ENCODE results near the gene VPS45. TPM values are rescaled to one million over a fixed set of nuclear protein-coding genes. Genes with fewer than 3 reads are reported as not detected.

Gene VPS45
- total and polyA plus RNA-seq, 2 of the 8 experiments (the other 6 are each of a cell fraction or from before 2014, with no cell fraction given), result 19.1 to 27.6 TPM

- H3K4me3 ChIP-seq (ENCODE audit: extremely low read depth in 1 of 4, insufficient read depth in 2 of 4, low read depth in 3 of 4, low read length in 4 of 4), result no peak overlapping the region
- H4K91ac ChIP-seq (replicated peaks; ENCODE audit: insufficient read length, low read length), result no peak overlapping the region
- H2AK5ac ChIP-seq (ENCODE audit: low read depth, low read length), result no peak overlapping the region
- CTCF ChIA-PET (ENCODE audit: partially characterized antibody), result interaction anchor here (0.7 to 1.2 kb wide), 3 partner anchors 123 to 234 kb away, joined by 3 read pairs; no protein-coding TSS in a partner anchor
- H3K23ac ChIP-seq (ENCODE audit: insufficient read length), result no peak overlapping the region
- H3K4ac ChIP-seq (replicated peaks; ENCODE audit: insufficient read length, low read depth, low read length), result no peak overlapping the region
- H3K9me3 ChIP-seq (ENCODE audit: insufficient read depth in 2 of 2, low read depth in 1 of 2, low read length in 1 of 2), result 0 out of 4 replicates have a peak, but pooled peaks cover 0 to 5% of the 10 kb centered on the region in 2 experiments
- POLR2A ChIA-PET (ENCODE audit: partially characterized antibody), result interaction anchor here (1.3 kb wide), 1 partner anchor 8 kb away, joined by 4 read pairs; no protein-coding TSS in a partner anchor
- no peak overlapping the region for H3K14ac ChIP-seq (ENCODE audit: insufficient read length)
- H3K79me2 ChIP-seq (ENCODE audit: control insufficient read depth in 1 of 2, insufficient read depth in 2 of 2, low read length in 2 of 2), result no peaks in the 10 kb centered on the region
- no peaks in the 10 kb centered on the region for H3K23me2 ChIP-seq (ENCODE audit: low read depth, low read length)
- no peak overlapping the region for H2BK5ac ChIP-seq (ENCODE audit: low read depth, low read length)
- no peak overlapping the region for H2BK120ac ChIP-seq (replicated peaks; ENCODE audit: low read depth, low read length)
- no peaks in the 10 kb centered on the region for H4K20me1 ChIP-seq (replicated peaks in 1 of 2; ENCODE audit: control insufficient read depth in 1 of 2, insufficient read depth in 2 of 2, low read length in 2 of 2)
- H4K5ac ChIP-seq (ENCODE audit: insufficient read length, low read depth, low read length), result no peak overlapping the region
- H3K27ac ChIP-seq (ENCODE audit: low read depth, low read length), result no peak overlapping the region
- H3K9ac ChIP-seq (replicated peaks in 1 of 4; ENCODE audit: extremely low read depth in 1 of 4, low read depth in 3 of 4, low read length in 3 of 4), result no peak overlapping the region
- no peak overlapping the region for H2BK12ac ChIP-seq (ENCODE audit: low read depth, low read length)
- H4K8ac ChIP-seq (ENCODE audit: extremely low read depth, insufficient read depth, low read length), result no peak overlapping the region
- no peak overlapping the region for H3K18ac ChIP-seq (ENCODE audit: extremely low read depth, low read length)
- H3K4me1 ChIP-seq (replicated peaks in 1 of 4; ENCODE audit: control insufficient read depth in 3 of 4, insufficient read depth in 4 of 4, low read length in 3 of 4), result peaks cover 0 to 2% (median 0%) of the 10 kb centered on the region in 4 experiments; a peak in 2 of 7 replicates
- H3K27me3 ChIP-seq (replicated peaks in 1 of 4; ENCODE audit: control insufficient read depth in 3 of 4, extremely low read depth in 1 of 4, insufficient read depth in 3 of 4, low read length in 3 of 4), result no peaks in the 10 kb centered on the region
- H2AFZ ChIP-seq (ENCODE audit: low read length), result peak overlapping the region; percentile 25; the same call in 1 of the 2 replicates
- H3K4me2 ChIP-seq (ENCODE audit: insufficient read depth in 1 of 2, low read depth in 2 of 2, low read length in 2 of 2), result no peak overlapping the region
- no peak overlapping the region for H3K56ac ChIP-seq (replicated peaks; ENCODE audit: insufficient read length, low read depth, low read length)
- no peak overlapping the region for H2BK20ac ChIP-seq (ENCODE audit: low read length)
- DNase-seq (ENCODE audit: low read depth in 1 of 2, low spot score in 2 of 2) (no peak), FAIRE-seq (no peak)
- no peaks in the 10 kb centered on the region for H3K79me1 ChIP-seq (ENCODE audit: low read depth, low read length)
- 90% methylated on average over 3 of the region's 4 CpGs; no CpG with 5 or more reads in 1 of the 2 experiments for WGBS, 2 experiments (ENCODE audit: extremely low coverage in 1 of 2, insufficient coverage in 1 of 2, insufficient read length in 1 of 2, insufficient replicate concordance in 2 of 2, low coverage in 1 of 2, low lambda C conversion rate in 2 of 2, missing lambda C conversion rate in 1 of 2)
- H3K36me3 ChIP-seq (ENCODE audit: control insufficient read depth in 2 of 4, insufficient read depth in 4 of 4, low read length in 3 of 4), result no peaks in the 10 kb centered on the region
- H2BK15ac ChIP-seq (ENCODE audit: low read length), result no peak overlapping the region
- TF ChIP-seq HDAC6 (IDR thresholded peaks at IDR 0.05; ENCODE audit: low read depth, low read length) (no peak), NRF1 (IDR thresholded peaks at IDR 0.05; ENCODE audit: low read depth, low read length) (no peak), USF2 (IDR thresholded peaks at IDR 0.05; ENCODE audit: low read length) (no peak), BRCA1 (IDR thresholded peaks at IDR 0.05; ENCODE audit: low read depth, low read length) (no peak), GABPA (IDR thresholded peaks at IDR 0.05; ENCODE audit: borderline replicate concordance, insufficient read depth, low read length) (no peak), POLR2AphosphoS5 (IDR thresholded peaks at IDR 0.05; ENCODE audit: low read depth, low read length) (no peak), CHD1 (IDR thresholded peaks at IDR 0.05; ENCODE audit: low read depth, low read length) (no peak), SP4 (IDR thresholded peaks at IDR 0.05; ENCODE audit: low read length) (no peak), SUZ12 (IDR thresholded peaks at IDR 0.05; ENCODE audit: low read length) (no peak), SP2 (IDR thresholded peaks at IDR 0.05; ENCODE audit: low read length) (no peak), SAP30 (IDR thresholded peaks at IDR 0.05; ENCODE audit: insufficient read depth, insufficient replicate concordance, low read length) (no peak), TCF12 (IDR thresholded peaks at IDR 0.05; ENCODE audit: low read depth, low read length) (no peak), KDM4A (IDR thresholded peaks at IDR 0.05; ENCODE audit: low read depth, low read length, severe bottlenecking) (no peak)
Observed at GRCh38 chr1:150194381-150195031, 126.9 kb downstream of the VPS45 start.

All from H1 (cell line).